Measurements from ENCODE around the gene PACC1.

DNA sequence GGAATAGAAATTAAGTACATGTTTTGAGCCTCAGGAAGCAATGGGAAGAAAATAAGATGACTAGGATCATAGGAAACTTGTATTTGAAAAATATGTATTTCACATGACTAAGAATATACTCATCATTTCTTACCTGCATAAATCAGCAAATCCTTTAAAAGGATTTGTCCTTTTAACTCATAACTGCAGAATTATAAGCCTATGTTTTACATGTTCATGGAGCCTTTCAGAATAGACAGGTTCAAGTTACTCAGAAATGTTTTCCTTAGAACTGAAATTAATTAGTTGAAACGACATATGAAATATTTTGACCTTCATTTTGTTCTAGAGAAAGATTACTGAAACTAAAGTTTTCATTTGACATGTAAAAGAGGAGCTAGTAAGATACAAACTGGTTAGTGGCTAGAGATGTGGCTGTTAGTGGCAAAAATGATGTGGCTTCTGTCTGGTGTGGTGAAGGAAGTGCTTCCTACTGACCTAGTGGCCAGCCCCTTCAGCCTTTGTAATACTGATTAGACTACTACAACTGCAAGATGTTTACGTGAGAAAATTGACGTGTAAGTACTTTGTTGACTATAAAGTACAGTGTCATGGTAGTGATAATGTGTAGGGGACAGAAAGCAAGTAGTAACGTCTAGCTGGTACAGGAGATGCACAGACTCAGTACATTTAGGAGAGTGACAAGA, 54.7 kb downstream of the PACC1 start:
- TF ChIP-seq SIN3A (IDR thresholded peaks at IDR 0.05; ENCODE audit: low read depth) (no peak), EZH2 (IDR thresholded peaks at IDR 0.05) (no peak), CTCF (IDR thresholded peaks at IDR 0.05 in 2 of 3, conservative IDR thresholded peaks at IDR 0.05 in 1 of 3; ENCODE audit: borderline replicate concordance in 1 of 3, insufficient read depth in 1 of 3, low read depth in 2 of 3, low read length in 2 of 3) (no peak), ATF3 (IDR thresholded peaks at IDR 0.05) (no peak), POLR2A (IDR thresholded peaks at IDR 0.05; ENCODE audit: borderline replicate concordance, extremely low read depth, insufficient read depth, insufficient read length) (no peak), EZH2phosphoT487 (IDR thresholded peaks at IDR 0.05; ENCODE audit: borderline replicate concordance) (no peak), YY1 (IDR thresholded peaks at IDR 0.05; ENCODE audit: extremely low read depth, insufficient replicate concordance, low read depth, low read length) (no peak), POLR2AphosphoS5 (IDR thresholded peaks at IDR 0.05; ENCODE audit: low read depth, low read length) (no peak), JUND (IDR thresholded peaks at IDR 0.05) (no peak), RAD21 (IDR thresholded peaks at IDR 0.05; ENCODE audit: low read depth) (no peak)

Data from HCT116 (cell line).